Measurements from ENCODE around the gene TRMT61A.

The TRMT61A gene

DNA sequence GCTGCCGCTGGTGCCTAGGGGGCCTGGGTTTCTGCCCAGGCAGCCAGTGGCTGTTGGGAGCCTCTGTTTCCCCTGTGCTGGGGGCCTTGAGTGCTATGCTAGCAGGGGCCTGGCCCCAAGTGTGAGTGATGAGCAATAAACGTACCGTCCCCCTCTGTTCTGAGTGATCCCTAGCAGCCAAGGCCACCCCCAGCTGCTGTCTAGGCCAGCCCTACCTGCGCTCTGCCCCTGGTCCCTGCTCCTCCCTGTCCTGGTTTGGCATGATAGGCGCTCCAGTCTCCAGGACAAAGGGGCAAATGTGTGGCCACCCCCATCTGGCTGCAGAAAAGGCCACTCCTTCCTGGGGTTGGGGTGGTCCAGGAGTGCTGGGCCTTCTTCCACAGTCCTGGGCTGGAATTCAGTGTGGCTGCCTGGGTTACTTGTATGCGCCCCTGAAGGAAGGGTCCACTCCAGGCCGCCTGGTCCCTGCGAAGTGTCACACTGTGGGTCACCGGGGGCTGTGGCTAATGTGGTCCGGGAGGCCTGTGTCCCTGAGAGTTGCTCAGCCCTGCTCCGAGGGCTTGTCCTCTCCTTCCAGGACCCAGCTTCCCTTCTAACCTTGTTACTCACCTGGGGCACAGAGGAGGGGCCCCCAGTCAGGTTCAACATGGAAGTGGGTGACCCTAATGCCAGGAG is 7.0 kb downstream of the TRMT61A start:
- no peak for DNase-seq

DNA sequence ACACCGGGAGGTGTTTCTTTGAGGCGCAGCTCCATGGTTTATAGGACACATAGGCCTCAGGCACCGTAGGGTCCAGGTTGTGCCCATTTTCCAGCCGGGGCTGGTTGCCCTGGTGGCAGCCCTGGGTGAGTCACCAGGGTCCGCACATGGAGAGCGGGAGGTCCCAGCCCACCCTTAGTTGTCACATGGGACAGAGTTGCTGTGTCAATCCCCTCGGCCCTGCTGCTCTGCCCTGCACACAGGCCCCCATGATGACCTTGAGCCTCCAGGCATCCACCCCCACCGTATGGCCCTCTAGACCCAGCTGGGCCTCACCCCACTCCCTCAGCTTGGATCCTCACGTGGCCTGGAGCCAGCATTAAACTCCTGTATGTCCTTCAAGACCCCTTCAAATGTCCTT is 7.7 kb downstream of the TRMT61A start:
- no peak for DNase-seq

DNA sequence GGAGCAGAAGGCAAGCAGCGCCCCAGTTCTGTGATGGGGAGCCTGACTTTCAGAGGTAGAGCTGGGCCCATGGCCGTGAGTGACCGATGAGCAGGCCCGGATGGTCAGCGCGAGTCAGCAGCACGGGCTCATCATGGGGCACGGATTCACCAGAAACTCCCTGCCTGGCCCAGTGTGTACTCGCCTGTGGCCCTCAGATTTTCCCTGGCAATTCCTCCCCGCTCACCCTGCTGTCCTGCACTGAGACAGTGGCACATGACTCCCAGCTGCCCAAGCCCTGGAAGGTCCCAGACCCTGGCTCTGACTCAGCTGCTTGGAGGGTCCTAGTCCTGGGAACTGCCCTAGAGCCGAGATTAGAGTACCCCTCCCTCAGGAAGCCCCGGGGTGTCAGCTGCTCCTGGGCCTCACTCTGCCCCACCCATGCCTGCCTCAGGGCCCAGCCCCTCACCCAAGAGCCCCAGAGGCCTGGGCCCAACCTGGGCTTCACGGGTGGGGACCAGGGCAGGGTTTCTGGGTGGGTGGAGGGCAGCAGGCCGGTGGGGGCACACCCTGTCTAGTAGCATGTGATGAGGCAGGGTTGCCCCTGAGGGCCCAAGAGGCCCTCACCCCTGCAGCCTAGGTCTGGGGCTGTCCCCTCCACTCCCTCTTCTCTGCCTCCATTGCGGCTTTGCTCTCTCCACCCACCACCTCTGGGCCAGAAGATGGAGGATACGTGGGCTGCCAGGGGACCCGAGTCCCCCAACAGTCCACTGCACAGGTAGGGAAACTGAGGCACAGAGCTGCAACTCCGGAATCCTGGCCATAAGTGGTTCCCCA is 8.4 kb downstream of the TRMT61A start:
- DNase-seq, result peak; percentile 79 to 91 (median 88)

DNA sequence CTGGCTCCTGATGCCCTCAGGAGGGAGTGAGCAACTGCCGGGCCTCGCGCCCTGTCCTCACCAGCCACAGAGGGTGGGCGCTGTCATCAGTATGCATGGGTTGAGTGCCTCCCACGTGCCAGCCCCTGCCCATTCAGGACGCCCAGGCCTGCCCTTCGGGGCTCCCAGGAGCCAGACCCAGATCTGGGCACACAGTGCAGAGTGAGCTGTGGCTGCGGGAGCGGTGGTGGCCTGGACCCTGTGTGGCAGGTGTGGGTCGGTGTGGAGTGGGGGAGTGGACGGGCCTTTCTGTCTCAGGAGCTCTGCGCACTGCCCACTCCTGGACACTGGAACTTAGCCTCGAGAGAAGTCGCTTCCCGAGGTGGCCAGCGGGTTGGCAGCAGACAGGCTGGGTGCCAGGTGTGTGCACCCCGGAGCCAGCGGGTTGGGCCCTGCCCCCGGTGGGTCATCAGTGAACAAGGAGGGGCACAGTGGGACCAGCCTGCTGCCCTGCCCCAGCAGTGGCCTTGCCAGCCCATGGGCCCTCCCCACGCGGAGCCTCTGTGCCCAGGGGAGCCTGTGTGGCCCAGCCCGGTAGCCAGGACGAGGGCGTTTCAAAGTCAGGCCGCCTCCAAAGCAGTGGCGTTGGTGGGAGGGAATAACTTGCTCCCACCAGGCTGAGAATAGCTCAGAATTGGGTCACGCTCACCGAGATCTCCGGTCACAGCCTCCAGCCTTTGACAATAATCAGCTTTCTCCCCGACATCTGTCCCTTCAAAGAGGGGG is 9.5 kb downstream of the TRMT61A start:
- no peak for DNase-seq

DNA sequence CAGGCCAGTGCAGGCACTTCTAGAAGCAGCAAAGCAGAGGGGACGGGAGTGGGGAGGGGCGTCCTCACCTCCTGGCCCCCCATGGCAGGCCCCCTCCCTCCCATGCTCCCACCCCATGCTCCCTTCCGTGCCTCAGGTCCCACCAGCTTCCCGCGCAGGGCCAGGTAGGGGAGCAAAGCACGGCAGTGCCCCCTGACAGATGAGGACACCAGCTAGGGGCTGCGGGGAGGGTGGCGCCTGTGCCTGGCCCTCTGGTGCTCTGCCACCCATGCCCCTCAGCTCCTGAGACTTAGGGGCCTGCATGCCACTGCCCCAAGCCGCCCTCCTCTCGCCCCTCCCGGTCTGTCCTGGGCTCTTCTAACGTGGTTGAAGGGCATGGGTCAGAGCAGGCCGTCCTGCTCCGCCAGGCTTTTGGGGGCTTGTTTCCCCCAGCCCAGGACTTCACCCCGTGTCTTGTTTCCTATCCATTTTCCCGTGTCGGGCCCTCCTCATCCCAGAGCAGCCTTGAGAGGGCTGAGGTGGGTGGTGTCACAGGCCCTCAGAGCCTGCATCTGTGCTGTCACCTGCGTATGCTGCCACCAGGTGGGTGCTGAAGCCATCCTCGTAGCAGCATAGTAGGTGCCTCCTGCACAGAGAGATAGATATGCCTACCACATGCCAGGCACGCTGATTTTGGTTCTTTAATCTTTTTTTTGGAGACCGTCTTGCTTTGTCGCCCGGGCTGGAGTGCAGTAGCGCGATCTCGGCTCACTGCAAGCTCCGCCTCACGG is 10.2 kb downstream of the TRMT61A start:
- DNase-seq, result no peak

DNA sequence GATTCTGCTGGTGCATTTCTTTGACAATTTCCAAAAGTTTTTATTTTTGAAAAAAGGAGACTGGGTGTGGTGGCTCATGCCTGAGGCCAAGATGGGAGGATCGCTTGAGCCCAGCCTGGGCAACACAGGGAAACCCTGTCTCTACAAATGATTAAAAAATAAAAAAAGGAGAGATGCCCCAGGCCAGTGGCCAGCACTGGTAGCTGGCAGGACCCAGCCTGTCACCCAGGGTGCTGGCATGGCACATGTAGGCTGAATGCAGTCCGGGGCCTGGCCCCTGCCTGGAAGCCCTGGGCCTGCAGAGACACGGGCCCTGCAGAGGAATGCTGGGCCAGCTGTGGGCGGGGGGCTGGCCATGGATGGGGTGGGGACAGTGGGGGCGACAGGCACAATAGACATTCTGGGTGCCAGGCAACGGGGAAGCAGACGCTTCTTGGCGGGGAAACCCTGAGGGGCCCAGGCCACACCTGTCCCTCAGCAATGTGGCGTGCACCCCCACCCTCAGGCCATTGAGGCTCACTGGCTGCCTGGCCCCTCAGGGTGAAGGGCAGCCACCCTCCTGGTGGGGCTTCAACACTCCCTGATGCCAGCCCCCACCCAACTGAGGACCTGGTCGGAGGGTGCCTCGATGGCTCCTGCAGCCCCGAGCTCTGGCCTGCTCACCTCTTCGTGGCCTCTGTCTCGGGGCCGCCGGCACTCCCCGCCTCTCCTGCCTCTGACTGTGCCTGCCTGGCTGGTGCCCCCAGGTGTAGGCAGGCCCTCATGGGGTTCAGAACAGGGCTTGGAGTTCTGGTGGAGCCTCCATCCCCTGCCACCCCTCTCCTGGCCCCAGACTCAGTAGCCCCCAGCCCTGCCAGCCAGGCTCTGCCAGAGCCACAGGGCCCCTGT is 12.1 kb downstream of the TRMT61A start:
- no peak for DNase-seq

DNA sequence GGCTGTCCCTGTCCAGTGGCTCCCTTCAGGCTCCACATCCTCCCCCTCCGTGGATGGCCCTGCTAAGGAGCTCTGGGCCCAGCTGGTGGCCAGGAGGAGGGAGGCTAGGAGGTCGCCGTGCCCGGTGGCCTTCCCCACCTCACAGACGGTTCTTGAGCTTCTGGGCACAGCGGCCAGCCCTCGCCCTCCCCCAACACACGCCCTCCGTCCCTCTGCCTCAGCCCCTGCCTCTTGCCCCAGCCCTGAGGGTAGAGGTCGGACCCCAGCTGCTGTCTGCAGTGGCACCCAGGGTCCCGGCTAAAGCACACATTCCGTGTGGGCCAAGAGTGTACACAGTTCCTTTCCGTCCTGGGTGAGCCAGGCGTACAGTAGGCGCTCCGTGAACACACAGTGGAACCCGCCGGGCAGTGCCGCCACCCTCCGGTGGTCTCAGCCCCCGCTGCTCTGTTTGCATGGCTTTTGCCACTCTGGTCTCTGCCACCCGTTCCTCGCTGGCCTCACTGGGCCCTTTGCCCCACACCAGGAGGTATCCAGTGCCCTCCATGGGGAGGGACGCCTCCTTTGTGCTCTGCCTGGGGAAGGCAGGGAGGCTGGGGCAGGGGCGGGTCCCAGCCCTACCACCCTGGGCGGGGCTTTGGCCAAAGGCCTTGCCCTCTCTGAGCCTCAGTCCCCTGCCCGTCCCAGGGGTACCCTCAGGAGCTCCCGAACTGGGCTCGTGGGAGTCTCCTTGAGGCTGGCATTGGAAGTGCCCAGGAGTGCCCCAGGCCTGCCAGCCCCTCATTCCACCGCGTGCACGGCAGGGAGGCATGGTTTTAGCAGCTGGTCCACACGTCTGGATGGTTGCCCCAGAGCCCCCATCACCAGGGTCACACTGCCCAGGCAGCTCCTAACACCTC is 13.0 kb downstream of the TRMT61A start:
- no peak for DNase-seq

DNA sequence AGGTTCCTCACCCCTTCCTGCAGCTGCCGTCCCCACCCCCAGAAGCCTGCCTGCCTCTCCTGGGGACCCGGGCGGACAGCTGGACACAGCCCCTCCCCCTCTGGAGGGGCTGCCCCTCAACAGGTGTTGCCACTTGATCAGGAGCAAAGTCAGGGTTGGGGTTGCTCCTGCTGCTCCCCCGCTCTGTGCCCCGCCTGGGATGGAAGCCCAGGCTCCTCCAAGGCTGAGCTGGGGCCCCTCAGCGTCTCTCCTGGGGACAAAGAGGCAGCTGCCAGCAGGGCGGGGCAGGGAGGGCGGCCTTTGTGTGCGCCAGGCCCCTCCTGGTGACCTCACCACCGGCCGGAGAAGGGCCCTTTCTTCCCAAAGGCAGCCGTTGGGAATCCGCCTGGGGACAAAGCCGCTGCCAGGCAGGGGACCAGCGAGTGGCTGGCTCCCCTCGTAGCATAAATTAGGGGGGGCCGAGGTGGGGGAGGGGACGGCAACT is 13.7 kb downstream of the TRMT61A start:
- DNase-seq, result no peak

DNA sequence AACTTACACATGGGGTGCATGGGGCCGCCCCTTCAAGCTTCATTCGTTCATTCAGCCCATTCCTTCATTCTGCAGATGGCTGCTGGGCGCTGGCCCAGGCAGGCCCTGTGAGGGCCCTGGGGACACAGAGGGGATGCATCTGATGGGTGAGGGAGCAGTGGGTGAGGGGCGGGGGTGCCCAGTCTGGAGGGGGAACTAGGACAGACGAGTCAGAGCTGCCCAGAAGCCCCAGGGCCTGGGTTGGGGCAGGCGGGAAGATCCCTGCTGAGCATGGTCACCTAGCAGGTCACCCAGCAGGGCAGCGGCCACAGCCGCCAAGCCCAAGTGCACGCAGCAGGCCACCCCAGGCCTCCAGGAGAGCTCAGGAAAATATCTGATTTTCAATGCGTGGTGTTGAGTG is 14.1 kb downstream of the TRMT61A start:
- DNase-seq, result no peak

DNA sequence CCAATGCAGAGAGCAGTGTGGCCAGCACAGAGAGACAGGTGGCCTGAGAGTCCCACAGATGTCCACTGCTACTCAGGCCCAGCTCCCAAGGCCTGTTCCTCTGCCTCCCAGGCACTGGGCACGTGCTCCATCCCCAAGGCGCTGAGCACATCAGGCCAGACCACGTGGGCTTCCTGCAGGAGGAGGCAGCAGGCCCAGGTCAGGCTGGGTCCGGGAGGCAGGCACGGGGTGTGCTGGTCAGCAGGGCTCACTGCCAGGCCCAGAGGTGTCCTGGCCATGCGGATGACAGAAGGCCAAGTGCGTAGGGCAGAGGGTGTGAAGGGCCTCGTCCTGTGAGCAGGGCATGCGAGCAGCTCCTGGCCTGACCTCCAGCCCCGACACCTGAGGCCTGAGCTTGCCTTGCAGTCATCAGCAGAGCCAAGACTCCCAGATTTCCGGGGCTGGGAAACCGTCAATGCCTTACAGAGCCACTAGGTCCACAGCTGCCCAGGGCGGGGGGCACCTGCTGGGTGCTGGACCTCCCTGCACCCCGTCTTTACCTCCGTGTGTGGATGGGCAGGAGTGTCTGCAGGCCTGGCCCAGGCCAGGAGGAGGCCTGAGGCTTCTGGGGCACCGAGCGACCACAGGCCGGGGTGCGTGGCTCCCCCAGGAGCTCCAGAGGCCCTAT is 14.9 kb downstream of the TRMT61A start:
- DNase-seq, result no peak

DNA sequence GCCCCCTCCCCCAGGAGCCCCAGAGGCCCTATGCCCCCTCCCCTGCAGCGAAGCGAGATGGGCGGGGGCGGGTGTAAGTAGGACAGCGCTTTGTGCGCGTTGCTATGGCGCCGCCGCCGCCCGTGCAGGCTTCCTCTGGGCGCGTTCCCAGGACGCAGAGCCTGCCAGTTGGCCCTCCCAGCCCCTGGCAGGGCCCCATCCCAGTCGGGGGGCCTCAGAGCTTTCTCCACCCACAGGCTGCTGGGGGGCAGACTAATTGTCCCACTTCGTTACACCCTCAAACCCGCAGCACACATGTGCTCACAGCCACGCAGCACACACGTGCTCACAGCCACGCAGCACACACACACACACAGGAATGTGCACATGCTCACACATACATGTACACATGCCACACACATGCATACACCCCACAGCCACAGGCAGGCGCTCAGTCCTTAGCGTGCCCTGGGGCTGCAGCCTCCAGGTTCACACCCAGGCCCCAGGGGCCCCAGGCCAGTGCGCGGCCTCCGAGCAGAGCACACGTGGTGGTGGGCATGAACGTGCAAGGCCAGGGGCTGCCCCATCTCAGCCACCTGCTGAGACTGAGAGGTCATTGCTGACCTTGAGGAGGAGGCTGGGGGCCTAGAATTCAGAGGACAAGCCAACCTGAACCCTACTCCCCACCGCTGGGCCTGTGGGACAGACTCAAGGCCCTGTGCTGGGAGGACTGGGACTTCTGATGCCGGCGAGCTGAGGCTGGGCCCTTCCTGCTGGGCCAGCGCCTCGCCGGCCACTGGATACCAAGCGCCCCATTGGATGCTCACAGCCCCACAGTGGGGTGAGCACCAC is 15.6 kb downstream of the TRMT61A start:
- no peak for DNase-seq

DNA sequence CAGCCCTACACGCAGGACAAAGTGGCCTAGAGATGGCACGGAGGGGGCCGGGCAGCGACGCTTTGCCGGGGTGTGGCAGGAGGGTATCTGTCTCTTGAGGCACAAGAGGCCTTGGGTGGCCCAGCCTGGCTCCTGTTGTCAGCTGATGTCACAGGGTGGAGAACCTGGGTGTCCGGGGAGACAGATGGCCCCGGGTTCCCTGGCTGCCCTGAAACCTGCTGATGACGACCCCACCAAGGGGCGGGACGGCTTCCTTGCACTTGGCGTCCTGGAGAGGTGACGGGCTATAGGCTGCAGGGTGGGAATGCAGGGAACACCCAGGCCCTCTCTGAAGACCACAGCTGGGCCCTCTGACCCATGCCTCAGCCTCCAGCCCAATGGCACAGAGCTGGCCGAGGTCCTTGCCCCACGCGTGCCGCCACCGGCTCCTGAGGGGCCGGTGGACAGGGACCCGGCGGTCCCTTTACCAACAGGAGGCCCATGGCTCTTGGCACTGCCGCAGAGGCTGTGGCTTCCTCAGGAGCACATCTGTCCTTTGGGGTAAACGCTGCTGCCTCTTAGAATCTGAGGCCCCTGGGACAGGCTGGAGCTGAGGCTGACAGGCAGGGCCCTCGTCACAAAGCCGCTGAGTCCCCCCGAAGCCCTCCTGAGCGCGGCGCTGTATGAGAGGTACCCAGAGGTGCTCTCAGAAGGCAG is 16.4 kb downstream of the TRMT61A start:
- no peak for DNase-seq

DNA sequence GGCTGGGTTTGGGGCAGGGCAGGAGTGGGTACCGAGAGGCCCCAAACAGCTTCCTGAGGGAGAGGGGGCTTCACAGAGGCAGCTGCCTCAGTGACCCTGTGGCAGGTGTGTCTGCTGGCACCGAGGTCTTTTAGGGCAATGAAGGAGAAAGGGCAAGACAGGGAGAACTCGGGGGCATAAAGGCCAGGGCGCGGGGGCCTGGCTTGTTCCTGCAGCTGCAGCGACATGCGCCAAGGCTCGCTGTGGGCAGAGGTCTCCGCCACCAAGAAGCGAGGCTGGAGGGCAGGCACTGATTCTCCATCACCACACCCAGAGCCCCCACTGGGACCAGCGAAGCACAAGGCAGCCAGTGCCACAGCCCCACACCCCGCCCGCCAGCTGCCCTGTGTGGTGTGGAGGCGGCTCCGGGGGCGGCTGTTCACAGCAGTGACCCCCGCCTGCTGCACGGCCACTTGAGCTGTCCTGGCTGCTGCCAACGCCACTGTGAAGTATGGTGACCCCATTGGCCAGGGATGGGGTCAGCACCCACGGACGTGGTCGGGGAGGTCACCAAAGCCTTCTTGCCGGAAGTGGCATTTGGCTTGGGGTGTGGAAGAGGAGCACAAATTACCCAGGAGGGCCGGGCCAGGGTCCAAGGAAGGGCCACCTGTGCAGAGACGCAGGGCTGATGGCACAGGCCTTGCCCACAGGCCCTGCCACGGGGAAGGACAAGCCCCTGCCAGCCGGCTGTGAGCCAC is 17.1 kb downstream of the TRMT61A start:
- no peak for DNase-seq

DNA sequence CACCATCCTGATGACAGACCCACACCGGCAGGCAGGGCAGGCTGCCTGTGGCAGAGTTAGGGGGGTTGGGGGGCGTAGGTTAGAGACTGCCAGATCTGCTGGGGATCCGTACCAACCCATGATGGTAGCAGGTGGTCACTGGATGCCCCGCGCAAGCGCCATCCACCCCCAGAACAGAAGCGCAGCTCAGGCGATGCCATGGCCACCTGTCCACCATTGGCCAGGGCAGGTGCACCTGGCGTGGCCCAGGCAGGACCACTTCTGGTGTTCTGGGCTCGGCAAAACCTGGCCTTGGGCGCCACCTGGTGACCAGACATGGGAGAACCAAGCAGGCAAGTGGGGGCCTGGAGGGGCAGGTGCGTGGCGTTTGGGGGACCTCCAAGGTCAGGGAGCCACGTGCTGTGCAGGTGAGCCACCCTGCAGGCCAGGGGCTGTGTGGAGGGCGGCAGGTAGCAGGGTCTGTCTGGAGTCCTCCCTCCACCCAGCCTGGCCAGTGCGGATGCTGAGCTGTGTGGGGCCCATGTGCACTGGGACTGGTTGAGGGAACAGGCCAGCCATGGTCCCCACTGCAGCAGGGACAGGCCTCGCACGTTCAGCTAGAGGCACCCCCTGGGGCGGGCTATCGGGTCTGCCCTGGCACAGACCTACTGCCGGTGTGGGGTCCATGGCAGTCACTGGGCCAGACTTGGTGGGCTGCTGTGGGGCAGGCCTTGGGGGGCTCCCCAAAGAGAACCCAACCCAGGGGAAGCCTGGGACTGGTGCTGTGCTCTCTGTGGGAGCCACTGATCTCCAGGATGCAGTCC is 17.9 kb downstream of the TRMT61A start:
- DNase-seq, result peak; percentile 58 to 77 (median 68)

DNA sequence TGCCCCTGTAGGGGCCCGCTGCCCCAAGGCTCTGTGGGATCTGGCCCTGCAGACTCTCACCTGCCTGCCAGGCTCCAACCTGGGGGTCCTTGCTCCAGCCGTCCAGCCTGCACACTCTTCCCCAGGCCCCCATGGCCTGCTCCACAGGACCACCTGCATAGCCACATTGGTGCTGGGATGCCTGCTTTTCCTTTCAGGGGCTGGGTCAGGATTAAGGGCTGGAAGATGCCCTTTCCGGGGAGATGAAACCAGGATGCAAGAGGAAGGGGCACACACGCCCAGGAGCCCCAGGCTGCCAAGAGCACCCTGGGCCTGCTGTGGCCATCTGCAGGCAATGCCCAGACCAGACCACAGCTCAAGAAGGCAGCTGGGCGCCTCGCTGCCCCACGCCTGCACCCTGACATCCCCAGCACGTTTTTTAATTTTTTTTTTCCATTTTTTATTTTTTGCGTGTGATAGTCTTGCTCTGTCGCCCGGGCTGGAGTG is 18.5 kb downstream of the TRMT61A start:
- DNase-seq, result no peak

DNA sequence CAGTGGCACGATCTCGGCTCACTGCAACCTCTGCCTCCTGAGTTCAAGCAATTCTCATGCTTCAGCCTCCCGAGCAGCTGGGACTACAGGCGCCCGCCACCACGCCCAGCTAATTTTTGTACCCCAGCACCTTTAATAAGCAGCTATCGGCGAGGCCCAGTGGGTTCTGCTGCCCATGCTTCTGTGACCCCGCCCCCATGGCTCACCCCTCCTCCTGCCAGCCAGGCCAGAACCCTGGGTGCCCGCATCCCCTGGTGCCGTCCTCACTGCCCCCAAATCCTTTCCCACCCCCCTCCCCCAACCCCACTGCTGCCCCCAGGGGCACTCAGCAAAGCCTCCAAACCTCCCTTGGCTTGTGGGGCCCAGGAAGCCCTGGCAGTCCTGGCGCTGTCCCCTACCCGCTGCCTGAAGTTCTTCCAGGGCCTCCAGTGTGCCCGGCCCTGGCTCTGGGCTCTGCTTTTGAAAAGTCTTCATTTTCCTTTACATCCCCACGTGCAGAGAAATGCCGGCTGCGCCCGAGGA is 19.0 kb downstream of the TRMT61A start:
- DNase-seq, result no peak
